GM19023 (cell line): ENCODE results near the gene PRKG1.
"Not testable (repeated sequence)": the region's sequence is repeated elsewhere in the genome, so short reads cannot be mapped to it uniquely, and the experiment has no call there.

ENCODE experiments used
- ATAC-seq: cut with Tn5 transposase; IDR thresholded peaks from one replicate; pipeline ENCODE4 v1.9.1; 2021; ENCODE audit warnings: mild to moderate bottlenecking, moderate library complexity; ENCODE audit not compliant: unreplicated experiment

PRKG1 gene

DNA sequence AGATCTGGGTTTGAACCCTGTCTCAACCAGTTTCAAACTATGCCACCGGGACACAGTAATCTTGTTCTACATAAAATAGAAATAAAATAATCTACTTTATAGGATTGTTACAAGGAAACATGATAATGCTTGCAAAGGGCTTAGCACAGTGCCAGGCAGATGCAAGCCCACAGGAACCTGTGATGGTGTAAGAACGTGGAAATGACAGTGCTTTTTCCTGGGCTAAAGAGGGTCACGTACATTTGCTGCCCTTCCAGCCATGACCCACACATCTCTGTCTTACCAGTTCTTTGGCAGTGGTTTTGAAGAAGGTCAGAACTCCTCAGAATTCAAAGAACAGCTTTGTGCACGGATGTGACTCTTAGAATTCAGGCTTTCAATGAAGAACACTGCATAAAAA, 342.2 kb downstream of the PRKG1 start:
- no peak for ATAC-seq

DNA sequence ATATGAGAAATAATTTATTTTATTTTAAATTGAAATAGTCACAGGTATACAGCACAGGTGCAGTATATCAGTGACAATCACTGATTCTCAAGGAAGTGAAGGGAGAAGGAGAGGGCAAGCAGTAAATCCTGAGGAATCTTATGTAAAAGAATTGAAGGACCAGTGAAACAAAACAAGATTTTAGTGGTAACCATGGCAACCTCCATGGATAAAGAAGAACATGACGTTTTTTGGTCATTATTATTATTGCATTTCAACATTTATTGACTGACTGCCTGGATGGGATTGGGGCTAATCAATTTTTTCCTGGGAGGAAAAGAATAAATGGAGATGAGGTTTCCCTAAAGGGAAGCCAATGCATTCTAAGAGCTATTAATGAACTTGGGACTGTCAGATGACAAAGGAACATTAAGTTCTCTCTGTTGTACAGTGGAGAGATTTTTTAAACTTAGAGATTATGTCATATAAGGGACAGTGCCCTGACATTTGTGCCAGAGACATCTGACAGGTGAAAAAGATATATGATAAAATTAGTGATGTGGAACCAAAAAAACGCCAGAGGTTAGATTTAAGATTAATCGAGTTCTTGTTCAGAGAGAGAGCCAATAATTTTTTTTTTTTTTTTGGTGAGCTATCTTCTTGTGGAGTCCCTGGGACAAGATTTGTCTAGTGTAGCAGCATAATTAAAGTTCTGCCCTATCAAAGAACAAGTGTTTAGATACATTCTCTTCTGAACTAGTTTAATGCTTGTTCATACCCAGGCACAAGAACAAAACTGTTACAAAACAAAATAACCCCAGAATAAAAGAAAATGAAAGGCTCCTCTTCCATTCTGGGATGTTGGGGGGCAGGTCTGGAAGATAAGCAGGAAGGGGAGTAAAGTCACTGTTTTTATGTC, 345.2 kb downstream of the PRKG1 start:
- ATAC-seq: no peak

DNA sequence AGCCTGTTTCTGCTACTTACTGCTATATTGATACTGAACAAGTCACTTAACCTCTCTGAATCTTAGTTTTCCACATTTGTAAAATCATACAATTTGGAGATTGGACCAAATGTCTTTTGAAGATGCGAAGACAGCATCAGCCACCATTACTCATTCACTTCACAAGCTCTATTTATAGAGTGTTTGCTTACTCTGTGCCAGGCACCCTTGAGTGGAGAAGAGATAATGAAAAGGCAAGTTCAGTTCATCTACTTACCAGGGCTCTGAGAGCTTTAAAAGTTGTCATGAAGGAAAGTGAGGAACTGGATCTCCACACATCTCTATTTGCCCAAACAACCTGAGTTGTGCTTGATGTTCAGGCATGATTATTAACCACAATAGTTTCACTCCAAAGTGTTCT, 347.6 kb downstream of the PRKG1 start:
- no peak for ATAC-seq

DNA sequence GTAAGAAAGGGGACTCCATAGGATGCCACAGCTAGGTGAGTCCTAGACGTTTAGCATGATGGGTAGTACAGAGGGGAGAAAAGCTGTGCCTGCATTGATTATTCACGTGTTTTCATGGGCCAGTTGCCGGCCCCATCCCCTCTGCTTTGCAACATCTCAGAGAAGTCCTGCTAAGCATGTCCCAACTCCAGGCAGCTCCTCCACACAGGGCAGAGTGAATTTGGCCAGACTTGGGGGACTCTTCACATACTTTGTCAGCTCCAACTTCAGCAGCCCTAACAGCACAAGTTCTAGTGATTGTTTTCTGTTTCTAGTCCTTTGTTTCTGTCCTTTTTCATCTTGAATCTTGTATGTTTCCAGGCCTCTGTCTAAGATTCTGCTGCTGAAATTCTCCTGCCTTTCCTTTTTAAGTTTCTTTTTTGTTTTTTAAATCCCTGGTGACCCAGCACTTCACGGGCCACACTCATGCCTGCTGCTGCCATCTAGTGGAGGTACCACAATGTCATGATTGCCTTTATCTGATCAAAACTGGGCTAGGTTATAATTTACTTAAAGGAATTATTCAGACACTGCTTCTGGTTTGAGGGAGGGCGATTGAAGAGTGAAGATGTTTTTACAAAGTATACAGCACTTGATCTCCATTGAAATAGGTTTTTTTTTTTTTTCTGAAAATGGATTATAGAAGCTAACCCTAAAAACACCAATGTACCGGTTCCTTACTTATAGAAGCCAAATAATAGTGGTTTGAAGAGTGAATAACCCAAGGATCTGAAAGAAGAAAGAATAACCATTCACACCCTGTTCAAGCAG, 348.2 kb downstream of the PRKG1 start:
- ATAC-seq: peak; percentile 67

DNA sequence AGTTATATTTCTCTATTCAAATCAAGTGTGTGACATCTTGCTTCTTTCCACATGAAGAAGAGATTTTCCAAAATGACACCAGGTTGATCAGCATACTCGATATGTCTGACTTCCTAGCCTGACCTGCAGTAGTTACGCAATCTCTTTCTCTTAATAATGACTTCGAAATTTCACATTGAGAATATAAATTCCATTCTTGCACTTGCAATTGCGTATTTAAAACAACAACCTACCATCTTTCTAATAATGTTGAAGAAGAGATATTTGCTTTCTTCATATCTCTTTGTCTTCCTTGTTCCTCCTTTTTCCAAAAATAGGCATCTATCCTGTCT, 348.8 kb downstream of the PRKG1 start:
- ATAC-seq: no peak

DNA sequence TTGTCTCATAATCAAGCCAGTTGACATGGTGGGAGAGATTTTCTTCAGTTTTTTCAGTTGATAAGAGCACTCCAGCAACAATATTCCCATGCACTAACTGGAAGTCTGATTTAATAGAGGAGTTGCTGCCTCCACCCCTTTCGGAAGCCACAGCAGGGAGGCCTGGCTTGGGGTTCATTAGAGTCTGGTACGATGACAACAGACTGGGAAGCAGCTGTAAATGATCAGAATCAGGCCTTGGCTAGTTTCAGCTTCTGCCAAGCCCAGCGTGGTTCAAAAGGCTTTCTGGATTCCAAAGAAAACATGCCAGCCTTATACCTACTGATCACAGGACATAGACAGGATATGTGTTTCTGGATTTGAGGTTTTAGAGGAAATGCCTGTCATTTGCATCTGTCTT, 351.1 kb downstream of the PRKG1 start:
- no peak for ATAC-seq

DNA sequence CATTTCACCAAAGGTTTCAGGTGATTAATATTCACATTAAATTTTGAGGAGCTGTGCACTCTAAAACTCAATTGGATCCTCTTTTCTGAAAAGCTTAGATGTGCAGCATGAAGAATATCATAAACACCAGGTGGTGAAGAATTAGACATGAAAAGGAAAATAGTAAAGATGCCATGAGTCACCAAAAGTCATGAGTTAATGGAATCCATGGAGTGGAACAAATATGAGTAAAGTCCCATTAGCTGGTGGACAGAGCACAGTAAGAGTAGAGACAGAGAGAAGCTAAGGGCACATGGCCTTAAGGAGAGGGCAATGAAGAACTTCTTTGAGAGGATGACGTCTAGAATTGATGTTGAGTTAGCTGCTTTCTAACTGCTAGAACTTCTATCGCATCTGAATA, 353.5 kb downstream of the PRKG1 start:
- ATAC-seq: no peak

DNA sequence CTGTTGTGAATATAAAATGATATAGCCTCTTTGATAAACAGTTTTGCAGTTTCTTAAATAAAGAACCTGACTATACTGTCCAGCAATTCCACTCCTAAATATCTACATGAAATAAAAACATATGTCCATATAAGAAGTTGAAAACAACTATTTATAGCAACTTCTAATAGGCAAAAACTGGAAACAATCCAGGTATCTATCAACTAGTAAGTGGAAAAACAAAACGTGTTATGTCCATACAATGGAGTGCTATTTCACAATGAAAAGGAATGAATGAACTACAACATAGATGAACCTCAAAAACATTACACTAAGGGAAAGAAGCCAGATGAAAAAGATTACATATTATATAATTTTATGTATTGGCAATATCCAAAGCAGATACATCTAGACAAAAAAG, 356.2 kb downstream of the PRKG1 start:
- ATAC-seq: no peak

DNA sequence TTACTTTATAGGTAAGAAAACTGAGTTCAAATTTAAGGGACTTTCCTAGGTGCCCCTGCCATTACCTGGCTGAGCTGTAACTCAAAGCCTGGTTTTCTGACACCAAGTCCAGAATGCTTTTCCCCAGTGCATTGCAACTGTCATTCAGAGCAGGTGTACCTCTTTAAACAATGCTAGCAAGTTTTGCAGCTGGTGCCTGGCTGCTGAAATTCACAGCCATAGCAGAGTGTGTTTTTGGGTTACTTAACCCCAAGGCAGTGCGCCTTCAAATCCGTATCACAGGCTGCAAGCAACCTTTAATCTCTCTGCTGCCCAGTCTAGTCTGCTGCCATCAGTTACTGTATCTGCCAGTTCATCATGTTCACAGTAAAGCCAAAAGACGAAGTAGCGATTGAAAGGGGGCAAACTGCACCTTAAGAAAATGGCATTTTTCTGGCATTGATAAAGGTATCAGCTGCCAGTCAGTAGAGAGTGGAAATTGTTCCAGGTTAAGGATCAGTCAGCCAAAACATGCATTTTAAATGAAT, 359.7 kb downstream of the PRKG1 start:
- no peak for ATAC-seq

DNA sequence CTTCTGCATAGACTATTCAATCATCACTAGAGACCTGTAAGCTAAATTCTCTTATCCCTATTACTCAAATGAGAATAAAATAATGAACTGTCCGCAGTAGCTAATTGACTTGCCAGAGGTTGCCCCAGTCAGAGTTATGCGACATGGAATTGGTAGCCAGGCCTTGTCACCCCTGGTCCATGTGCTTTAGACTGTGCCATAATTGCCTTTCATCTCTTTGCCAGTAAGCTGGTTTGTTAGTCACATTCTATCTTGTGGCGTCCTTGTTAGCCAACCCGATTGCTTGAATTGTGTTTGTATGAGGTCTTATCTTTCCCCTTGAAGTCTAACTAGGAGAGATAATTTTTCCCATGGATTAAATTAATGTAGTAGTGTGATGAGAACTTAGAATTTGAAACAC, 362.5 kb downstream of the PRKG1 start:
- no peak for ATAC-seq

DNA sequence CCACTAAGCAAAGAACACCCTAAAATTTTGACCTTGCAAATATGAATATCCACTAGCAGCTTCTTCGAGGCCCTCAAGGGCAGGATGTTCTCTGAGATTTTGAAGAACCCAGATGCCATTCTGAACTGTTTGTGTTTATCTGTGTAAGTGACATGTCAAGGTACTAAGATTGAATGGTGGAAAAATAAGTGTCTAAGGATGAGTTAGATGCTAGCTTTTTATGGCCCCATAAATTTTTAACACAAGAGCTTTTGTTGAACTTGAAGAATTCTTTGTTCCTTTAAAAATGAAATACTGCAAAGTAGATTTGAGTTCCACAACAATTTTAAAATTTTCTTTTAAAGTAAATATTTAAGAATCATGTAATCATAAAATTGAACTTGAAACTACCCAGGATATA, 365.4 kb downstream of the PRKG1 start:
- no peak for ATAC-seq

DNA sequence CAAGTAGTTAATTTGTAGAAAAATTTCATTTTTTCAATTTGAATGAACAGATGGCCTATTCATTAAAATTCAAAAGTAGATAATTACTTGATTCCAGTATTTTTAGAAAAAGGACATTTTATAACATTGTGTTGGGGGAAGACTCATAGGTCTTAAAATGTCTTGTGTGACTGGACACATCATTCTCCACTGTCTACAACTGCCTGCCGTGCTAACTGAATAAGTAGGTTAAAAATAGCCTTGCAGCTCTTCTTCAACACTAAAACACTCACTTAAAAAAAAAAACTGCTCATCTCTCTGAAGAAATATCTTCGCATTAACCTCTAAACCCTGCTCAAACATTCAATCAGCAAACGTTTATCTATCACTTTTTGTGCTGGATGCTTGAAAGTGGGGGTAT, 371.3 kb downstream of the PRKG1 start:
- ATAC-seq: no peak

DNA sequence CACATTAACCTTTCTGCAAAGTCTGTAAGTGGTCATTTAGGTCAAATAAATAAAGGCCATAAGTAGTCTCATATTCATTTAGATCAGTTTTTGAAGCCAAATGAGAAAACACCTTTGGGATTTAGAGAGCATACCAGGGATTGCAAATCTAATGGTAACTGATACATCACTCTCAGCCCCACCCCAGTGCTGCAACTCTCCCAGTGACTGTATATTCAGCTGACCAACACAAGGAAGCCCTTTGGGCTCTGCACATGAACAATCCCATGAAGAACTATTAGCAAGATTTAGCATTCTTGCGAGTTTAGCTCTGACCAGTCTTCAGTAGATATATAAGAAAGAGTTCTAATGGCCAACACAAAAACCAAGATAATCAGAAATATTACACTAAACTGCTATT, 372.8 kb downstream of the PRKG1 start:
- no peak for ATAC-seq

DNA sequence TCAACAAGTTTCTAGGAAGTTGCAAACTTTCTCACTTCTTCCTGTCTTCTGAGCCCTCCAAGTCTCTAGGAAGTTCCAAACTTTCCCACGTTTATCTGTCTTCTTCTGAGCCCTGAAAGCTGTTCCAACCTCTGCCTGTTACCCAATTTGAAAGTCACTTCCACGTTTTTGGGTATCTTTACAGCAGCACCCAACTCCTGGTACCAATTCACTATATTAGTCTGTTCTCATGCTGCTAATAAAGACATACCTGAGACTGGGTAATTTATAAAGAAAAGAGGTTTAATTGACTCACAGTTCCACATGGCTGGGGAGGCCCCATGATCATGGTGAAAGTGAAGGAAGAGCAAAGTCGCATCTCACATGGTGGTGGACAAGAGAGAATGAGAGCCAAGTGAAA, 381.5 kb downstream of the PRKG1 start:
- ATAC-seq: not testable (repeated sequence)

DNA sequence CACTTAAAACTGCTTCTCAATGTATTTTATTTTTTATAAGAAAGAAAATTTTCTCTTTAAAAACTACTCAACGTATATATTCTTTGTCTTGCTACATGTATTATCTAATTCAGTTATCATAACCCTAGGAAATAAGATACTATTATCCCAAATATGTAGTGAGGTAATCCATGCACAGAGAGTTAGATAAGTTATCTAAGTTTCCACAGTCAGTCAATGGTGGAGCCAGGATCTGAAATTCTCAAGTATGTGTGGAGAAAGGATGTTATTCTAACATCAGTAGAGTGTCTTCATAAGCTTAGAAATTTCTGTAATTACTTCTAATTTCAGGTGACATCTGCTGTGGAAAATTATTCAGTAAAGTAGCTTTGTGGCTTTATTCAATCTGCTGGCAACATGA, 385.2 kb downstream of the PRKG1 start:
- no peak for ATAC-seq

DNA sequence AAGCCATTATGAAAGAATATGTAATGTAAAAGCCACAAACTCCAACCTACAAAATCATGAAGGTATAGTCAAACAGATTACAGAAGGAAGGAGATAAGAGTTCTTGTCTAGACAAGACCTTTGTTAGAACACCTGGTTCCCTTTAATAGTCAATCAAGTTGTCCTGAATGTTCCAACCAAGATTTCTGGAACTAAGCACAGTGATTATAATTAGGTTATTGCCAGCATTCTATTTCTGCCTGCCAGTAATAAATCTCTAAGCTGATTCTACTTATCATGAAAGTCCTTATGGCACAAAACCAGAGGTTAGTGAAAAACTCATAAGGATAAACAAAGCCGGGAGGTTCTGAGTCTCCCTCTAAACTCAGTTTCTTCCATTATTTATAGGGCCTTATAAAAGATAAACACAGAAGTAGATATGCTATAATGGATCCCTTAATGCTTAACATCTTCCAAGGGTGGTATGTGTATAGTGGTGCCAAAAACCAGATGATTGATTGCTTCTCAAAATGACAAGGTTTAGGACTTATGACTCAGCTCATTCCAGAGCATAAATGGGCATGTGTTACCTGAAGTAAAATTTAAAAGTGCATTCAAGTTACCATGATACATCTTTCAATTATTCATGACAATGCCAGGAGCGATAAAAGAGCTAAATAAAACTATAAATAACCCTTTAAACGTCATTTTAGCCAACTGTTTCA, 387.9 kb downstream of the PRKG1 start:
- ATAC-seq: no peak

DNA sequence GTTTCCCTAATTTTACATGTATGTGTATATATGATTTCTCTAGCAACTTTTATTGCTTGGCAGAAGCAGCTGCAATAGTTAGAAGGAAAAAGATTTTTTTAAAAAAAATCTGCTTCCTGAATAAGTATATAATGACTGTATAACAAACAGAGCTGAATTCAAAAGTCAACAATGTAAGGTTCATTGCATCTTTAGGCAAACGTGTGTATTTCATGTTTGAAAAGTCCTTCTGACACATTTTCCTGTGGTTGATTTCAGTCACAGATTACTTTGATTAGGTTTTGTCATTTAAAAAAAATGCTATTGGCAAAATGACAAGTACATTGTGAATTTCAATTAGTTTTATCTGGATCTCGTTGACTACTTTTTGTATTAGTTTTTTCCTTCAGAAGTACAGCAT, 394.1 kb downstream of the PRKG1 start:
- ATAC-seq: no peak

DNA sequence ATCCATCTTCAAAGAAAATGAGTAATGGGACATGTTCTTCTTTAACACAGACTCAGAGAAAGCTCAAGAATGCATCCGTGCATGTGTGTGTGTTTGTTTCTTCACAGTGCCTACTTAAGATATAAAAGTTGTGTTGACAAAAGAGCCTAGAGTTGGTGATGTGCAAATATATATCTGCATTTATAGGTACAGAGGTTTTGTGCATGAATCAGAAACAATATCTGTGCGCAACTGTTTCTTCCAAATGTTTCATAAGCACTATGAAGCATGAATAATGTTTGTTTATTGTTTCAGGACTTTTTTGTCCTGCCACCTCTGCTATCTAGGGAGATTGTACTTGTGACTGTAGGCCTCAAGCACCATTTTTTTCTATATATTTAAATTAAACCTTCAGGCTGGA, 395.4 kb downstream of the PRKG1 start:
- no peak for ATAC-seq

DNA sequence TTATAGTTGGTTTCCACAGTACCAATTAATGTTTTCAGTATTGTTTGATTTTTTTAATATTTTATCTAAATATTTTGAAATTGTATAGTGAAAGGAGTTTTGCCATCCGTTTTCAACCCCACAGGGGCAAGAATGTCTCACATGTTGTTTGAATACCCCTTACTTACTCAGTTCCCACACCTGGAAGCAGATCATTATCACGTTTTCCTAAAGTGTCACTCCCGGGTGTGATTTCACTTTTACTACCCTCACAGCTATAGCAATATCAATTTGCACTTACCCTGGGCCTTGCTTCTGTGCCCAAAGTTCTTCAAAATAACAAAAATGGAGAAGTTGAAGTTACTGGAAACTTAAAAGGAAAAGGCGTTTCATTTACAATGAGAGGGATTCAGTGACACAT, 397.0 kb downstream of the PRKG1 start:
- no peak for ATAC-seq

DNA sequence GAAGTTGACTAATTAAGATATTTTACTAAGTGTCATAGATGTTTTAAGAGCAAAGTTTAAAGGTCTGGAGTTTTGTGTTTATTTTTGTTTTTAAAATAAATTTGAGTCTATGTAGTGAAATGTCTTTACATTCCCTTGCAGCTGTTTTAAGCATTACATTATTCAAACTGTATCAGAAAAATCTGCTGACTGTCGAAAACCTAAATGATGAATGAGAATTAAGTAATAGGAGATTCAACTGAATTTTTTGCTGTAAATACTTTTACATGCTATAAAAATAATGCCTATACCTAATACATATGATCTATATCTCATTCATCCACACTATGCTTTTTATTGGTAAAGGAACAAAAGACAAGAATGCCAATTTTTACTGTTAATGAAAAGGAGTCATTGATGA, 397.9 kb downstream of the PRKG1 start:
- ATAC-seq: no peak

DNA sequence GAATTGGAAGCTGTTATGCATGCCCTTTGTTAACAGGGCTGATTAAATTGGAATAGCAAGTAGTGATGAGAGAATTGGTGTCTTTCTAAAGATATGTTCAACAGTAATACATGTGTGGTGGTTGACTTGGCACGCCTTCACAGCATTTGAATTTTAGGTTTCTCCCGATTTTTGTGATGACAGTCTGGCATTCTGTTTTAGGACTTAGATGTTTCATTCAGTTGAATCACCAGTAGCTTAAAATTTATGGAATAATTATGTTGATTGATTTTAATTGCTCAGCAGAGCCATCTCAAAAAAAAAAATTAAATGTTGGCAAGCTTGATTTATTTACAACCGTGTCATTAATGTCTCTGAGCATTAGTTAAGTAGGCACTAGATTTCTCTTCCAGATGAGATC, 405.4 kb downstream of the PRKG1 start:
- no peak for ATAC-seq

DNA sequence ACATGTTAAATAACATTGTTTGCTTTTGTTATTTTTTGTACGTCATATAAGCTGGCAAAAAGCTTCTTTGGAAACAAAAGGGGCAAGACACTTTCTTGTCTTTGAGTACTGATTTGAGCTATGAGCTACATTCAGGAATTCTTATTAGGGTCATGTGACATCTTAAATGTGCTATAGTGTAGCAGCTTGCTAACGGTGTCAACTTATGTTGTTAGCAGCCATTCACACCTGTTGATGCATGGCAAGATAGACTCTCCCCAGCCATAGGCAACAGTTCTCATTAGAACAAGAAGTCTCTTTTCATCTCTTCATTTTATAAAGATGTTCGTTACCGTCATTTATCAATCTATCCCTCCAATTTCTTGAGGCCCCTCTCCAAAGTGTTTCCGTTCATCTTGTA, 411.4 kb downstream of the PRKG1 start:
- no peak for ATAC-seq
